ENCODE measurements around the gene B3GNT9. TPM values are rescaled to one million over a fixed set of nuclear protein-coding genes. Genes with fewer than 3 reads are reported as not detected.

The B3GNT9 gene
- polyA plus RNA-seq, 1 donor from 2014 or later: not detected

- H3K4me2 ChIP-seq (ENCODE audit: low read length): peak overlapping the region; percentile 19
- no peak overlapping the region for H3K27ac ChIP-seq (ENCODE audit: low read length)
- H3K9ac ChIP-seq (ENCODE audit: low read length): no peak overlapping the region
- H3F3A ChIP-seq (ENCODE audit: insufficient read depth, low read length, poor library complexity, severe bottlenecking): no peaks in the 10 kb centered on the region
- peaks cover 24% of the 10 kb centered on the region for H3K79me2 ChIP-seq (replicated peaks; ENCODE audit: insufficient read depth, low read length)
- H3K36me3 ChIP-seq (ENCODE audit: insufficient read depth, low read length): no peaks in the 10 kb centered on the region
- no peak overlapping the region for H2AFZ ChIP-seq (ENCODE audit: low read depth, low read length)
- H3K9me3 ChIP-seq (ENCODE audit: low read length): no peaks in the 10 kb centered on the region
- H3K27me3 ChIP-seq (ENCODE audit: insufficient read depth, low read depth, low read length): peaks cover 20% of the 10 kb centered on the region
- TF ChIP-seq EP300 (conservative IDR thresholded peaks at IDR 0.05; ENCODE audit: poor library complexity, severe bottlenecking) (no peak), SMC3 (conservative IDR thresholded peaks at IDR 0.05; ENCODE audit: poor library complexity) (no peak), EZH2 (IDR thresholded peaks at IDR 0.05; ENCODE audit: borderline replicate concordance, insufficient read depth, low read length, poor library complexity, severe bottlenecking) (no peak), TAF1 (IDR thresholded peaks at IDR 0.05; ENCODE audit: low read depth) (no peak), MXI1 (conservative IDR thresholded peaks at IDR 0.05; ENCODE audit: poor library complexity, severe bottlenecking) (no peak), REST (IDR thresholded peaks at IDR 0.05; ENCODE audit: borderline replicate concordance) (no peak), CTCF (IDR thresholded peaks at IDR 0.05; ENCODE audit: poor library complexity, severe bottlenecking) (no peak)
- H3K9me2 ChIP-seq (ENCODE audit: insufficient read depth, low read length): no peaks in the 10 kb centered on the region
- H3K4me3 ChIP-seq (ENCODE audit: low read length): peak overlapping the region; percentile 91
- peaks cover 9% of the 10 kb centered on the region for H4K20me1 ChIP-seq (ENCODE audit: insufficient read depth)
Observed at GRCh38 chr16:67181346-67181745, 30.5 kb upstream of the B3GNT9 start.

GRCh38 chr16:67180166-67180565, 29.4 kb upstream of the B3GNT9 start:
- Histone ChIP-seq H3K9me3 (ENCODE audit: low read length) (no peaks in the 10 kb centered on the region), H3K9ac (ENCODE audit: low read length) (no peak overlapping the region), H3K79me2 (replicated peaks; ENCODE audit: insufficient read depth, low read length) (peaks cover 24% of the 10 kb centered on the region), H3K27ac (ENCODE audit: low read length) (no peak overlapping the region), H3K9me2 (ENCODE audit: insufficient read depth, low read length) (no peaks in the 10 kb centered on the region), H3K4me3 (ENCODE audit: low read length) (peak overlapping the region; percentile 91), H2AFZ (ENCODE audit: low read depth, low read length) (no peak overlapping the region), H3F3A (ENCODE audit: insufficient read depth, low read length, poor library complexity, severe bottlenecking) (no peaks in the 10 kb centered on the region), H3K4me2 (ENCODE audit: low read length) (no peak overlapping the region), H4K20me1 (ENCODE audit: insufficient read depth) (peaks cover 14% of the 10 kb centered on the region), H3K27me3 (ENCODE audit: insufficient read depth, low read depth, low read length) (peaks cover 27% of the 10 kb centered on the region), H3K36me3 (ENCODE audit: insufficient read depth, low read length) (no peaks in the 10 kb centered on the region)
- TF ChIP-seq EZH2 (IDR thresholded peaks at IDR 0.05; ENCODE audit: borderline replicate concordance, insufficient read depth, low read length, poor library complexity, severe bottlenecking) (no peak), SMC3 (conservative IDR thresholded peaks at IDR 0.05; ENCODE audit: poor library complexity) (no peak), TAF1 (IDR thresholded peaks at IDR 0.05; ENCODE audit: low read depth) (no peak), MXI1 (conservative IDR thresholded peaks at IDR 0.05; ENCODE audit: poor library complexity, severe bottlenecking) (no peak), EP300 (conservative IDR thresholded peaks at IDR 0.05; ENCODE audit: poor library complexity, severe bottlenecking) (no peak), RAD21 (conservative IDR thresholded peaks at IDR 0.05) (no peak), POLR2AphosphoS5 (IDR thresholded peaks at IDR 0.05) (no peak), REST (IDR thresholded peaks at IDR 0.05; ENCODE audit: borderline replicate concordance) (no peak), CTCF (IDR thresholded peaks at IDR 0.05; ENCODE audit: poor library complexity, severe bottlenecking) (no peak)

Data from neural cell (in vitro differentiated cells).